Right ventricle myocardium inferior (tissue), 1 donor: ENCODE measurements around the gene CNOT4. TPM values are rescaled to one million over a fixed set of nuclear protein-coding genes. Genes with fewer than 3 reads are reported as not detected.

Source experiments
- ATAC-seq: fragments of 200-7000 bp; cut with Tn5 transposase; one replicate; pipeline ENCODE4 v1.9.1; 2020; ENCODE audit warnings: mild to moderate bottlenecking, moderate library complexity
- DNase-seq: peaks from one replicate; pipeline ENCODE4 v3.0.0; 2021; ENCODE audit errors: missing footprints
- intact Hi-C: fragments of 100-400 bp; cut with DNase I; formaldehyde crosslinking; loops from one replicate; pipeline ENCODE4 v1.11.0; 2022
- total RNA-seq: library from RNA; stranded (reverse); fragmentation: NEBNext Ultra II Directional; extraction: Animal tissue kit (Norgen Biotek cat#: 25700); gene quantifications from one replicate; pipeline ENCODE4 v1.2.1, GENCODE V29; 2021
- donor health status: DM: no; HTN: yes; CAD: no; lungs with severe emphysema.

The CNOT4 gene
- total RNA-seq, 1 donor from 2014 or later = 26.6 TPM

DNA sequence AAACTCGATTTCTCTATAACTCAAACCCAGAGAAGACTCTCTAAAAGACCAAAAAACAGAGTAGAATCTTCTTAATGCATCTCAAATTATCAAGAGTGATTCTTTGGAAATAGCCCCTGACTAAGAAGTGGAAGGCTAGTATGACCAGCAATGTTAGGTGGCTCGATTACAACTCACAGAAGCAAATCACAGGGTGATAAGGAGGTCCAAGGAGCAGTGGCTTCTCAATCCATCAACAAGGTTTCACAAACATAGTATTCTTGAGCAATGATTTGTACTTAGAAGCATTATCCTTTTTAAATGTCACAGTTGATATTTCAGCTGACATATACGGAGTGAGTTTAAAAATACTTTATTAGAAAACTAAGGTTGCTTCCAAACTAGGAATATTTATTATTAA is 127.7 kb downstream of the CNOT4 start:
- DNase-seq (no peak), ATAC-seq (no peak)
- intact Hi-C loops = no loop called here

DNA sequence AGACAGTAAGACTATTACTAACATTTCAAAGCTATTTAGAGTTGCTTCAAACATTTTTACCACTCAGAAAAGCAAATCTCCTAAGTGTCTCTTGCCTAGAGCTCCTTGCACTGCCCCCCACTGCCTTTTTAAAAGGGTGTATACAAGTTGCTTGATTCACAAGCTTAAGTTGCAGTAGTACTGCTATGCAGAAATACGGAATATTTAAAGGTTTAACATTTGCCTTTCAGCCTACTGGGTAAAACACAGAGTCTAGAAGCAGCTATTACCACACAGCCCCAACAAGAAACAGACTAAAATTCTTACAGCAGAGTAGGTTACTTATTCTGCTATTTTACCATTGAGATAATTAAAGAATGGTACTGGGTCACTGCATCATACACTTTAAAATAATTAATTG is 128.5 kb downstream of the CNOT4 start:
- DNase-seq (no peak), ATAC-seq (no peak)
- intact Hi-C loops = no loop called here

DNA sequence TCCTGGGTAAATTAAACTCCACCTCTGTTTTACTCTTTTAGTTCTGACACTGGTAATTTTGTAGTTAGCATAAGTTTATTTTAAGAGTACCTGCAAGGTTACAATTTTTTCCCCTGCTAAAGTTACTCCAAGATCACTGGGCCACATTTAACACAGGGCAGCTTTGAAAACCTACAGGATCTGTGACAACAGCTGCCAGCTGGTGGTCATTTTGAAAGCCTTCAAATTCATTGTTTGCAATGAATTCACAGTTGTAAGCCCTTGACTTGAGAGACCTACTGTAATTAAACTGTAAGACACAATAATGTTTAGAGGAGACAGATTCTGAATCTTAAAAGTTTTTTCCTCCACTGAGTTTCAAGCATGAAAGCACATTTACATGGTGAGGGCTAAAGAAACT is 129.6 kb downstream of the CNOT4 start:
- no peak for DNase-seq
- no peak for ATAC-seq
- intact Hi-C loops = no loop called here

- DNase-seq (no peak), ATAC-seq (no peak)
- intact Hi-C loops = no loop called here
Observed at GRCh38 chr7:135377171-135377570, 132.7 kb downstream of the CNOT4 start.

GRCh38 chr7:135375908-135376699 is 133.8 kb downstream of the CNOT4 start:
- DNase-seq = no peak
- intact Hi-C loops = no loop called here
- no peak for ATAC-seq

DNA sequence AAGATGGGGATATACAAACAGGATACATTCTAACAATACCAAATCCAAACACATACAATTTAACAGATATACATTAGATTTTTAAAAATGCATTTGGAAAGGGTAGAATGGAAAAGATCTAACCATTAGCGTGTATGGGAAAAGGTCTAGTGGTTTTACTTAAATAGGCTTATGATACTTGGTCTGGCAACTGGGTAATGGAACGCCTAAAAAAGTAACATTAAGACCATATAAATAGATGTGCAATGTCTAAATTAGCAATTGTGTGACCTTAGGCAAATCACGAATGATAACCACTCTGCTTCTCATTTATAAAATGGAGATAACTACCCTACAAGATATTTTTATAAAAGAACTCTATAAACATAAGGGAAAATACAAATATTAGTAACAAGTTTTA is 135.2 kb downstream of the CNOT4 start:
- DNase-seq = no peak
- intact Hi-C loops = no loop called here
- ATAC-seq = no peak

- DNase-seq = no peak
- intact Hi-C loops = no loop called here
- no peak for ATAC-seq
Observed at GRCh38 chr7:135372222-135372621, 137.7 kb downstream of the CNOT4 start.

- ATAC-seq (no peak), DNase-seq (no peak)
- intact Hi-C loops = no loop called here
Observed at GRCh38 chr7:135370656-135371055, 139.2 kb downstream of the CNOT4 start.

- ATAC-seq (no peak), DNase-seq (no peak)
- intact Hi-C loops = no loop called here
Observed at GRCh38 chr7:135369405-135369804, 140.5 kb downstream of the CNOT4 start.

DNA sequence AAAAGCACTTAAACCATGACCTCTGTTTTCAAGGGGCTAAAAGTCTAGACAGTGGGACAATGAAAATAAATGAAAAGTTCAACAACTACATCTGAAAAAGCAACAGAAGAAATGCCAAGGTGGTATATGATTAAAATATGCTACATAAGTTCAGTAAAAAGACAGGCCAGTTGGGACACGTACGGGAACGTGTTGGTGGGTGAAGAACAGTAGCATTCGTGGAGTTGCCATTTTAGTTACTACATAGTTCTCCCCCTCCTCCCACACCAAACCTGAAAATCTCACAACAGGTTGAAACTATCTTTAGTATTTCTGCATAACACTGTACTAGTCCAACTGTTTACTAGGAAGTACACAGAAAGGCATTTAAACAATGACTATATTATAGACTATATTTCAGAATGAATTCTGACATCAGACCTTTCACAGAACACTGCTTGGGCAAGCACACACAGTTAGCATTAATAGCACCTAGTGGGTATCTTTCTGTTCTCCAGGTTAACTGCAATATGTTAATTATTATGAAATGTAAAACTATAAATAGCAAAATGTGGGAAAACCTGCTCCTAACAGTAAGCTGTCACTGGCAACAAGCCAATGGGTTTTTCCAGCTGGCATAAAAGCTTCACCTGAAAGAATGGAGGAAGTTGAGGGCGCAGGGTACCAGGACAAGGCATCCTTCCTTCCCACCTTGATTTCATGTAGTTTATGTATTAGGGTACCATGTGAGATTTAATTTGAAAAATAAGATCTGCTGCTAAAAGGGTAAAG is 141.3 kb downstream of the CNOT4 start:
- no peak for ATAC-seq
- intact Hi-C loops = no loop called here
- DNase-seq = no peak

- intact Hi-C loops = no loop called here
- ATAC-seq = no peak
- no peak for DNase-seq
Observed at GRCh38 chr7:135366843-135367508, 142.9 kb downstream of the CNOT4 start.

DNA sequence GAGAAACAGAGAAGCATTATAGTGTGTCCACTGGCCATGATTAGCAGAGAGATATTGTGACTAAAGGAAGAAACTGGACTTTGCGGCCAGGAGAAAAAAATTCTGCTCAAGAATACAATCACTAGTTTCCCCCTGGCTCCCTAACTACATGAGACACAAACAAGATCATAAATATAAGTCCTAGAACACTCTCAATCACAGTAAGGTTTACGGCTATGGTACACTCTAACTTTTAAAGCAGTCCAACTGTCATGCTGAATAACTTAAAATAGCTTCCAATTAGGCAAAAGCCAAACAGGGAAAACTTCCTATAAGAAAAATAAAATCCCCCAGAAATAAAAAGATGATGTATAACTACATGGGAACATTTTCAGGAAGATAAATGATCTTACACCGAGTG is 144.2 kb downstream of the CNOT4 start:
- ATAC-seq (no peak), DNase-seq (no peak)
- intact Hi-C loops = no loop called here

DNA sequence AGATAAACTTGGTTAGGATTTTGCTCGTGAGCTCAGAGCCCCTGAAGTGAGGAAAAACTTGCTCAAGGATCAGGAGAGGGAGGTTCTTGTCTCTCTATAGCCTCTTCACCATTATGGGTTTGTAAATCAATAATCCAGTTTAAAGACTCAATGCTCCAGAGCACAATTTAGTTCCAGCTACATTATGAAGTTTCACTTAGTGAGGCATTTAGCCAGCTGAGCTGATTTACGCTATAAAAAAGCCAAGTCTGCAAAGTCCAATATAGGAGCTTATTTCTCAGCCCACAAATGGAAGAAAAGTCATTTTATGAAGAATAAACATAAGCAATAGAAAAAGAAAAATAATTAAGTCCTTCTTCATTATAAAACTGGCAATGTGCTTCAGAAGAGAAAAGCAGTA is 145.7 kb downstream of the CNOT4 start:
- DNase-seq (no peak), ATAC-seq (no peak)
- intact Hi-C loops = no loop called here

DNA sequence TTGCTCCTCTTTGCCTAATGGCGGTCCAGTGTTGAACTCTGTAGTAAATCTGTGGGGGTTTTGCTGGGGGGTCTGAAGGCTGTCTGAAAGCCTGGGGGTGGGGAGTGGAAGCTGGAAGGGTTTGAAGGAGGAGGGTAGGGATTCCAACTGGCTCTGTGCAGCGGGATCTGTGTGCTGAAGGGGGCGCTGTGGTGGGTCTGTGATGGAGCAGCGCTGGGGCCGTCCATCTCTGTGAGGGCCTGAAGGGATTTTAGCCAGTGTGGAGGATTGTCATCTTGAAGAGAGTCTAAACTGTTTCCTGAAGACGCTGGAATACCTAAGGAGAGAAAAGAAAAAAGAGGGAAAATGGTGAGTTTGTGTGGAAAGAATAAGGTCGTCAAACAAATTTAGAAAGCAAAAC is 147.0 kb downstream of the CNOT4 start:
- no peak for ATAC-seq
- intact Hi-C loops = no loop called here
- DNase-seq = no peak

DNA sequence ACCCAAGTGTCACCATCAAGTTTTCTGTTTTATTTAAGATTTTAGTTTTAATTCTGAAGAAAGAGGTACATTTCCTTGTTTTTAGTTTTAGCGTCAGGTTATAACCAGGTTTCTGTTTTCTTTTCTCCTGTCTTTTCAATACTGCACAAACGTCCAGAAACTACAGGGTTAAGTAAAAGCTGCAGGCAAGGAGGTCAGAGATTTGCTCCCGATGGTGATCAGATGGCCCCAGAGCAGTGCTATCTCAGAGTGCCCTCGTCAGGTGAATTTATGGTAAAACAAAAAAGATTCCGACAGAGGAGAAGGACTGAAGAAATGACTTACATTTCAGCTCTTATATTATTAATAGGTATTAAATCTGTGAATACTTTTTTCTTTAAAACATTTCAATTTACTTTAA is 148.1 kb downstream of the CNOT4 start:
- ATAC-seq = no peak
- intact Hi-C loops = no loop called here
- DNase-seq = no peak

GRCh38 chr7:135359615-135360014 is 150.3 kb downstream of the CNOT4 start:
- intact Hi-C loops = no loop called here
- DNase-seq (no peak), ATAC-seq (peak; percentile 93)

GRCh38 chr7:135355377-135356048 is 154.4 kb downstream of the CNOT4 start:
- ATAC-seq = no peak
- intact Hi-C loops = no loop called here
- DNase-seq = no peak

- DNase-seq (no peak), ATAC-seq (no peak)
- intact Hi-C loops = no loop called here
Observed at GRCh38 chr7:135353832-135354231, 156.1 kb downstream of the CNOT4 start.

GRCh38 chr7:135352285-135352684 is 157.6 kb downstream of the CNOT4 start:
- intact Hi-C loops = no loop called here
- ATAC-seq = no peak
- DNase-seq = no peak
